A549 (cell line): ENCODE results near the gene AGRP. TPM values are rescaled to one million over a fixed set of nuclear protein-coding genes. Genes with fewer than 3 reads are reported as not detected.
A peak's percentile ranks its signal among the peaks of the same experiment; 100 is the strongest.

Experiments used
- ATAC-seq, 2 experiments: fragments of 200-7000 bp in 1 of 2; fragments of >200 bp in 1 of 2; cut with Nextera tagmentation in 1 of 2; cut with Tn5 transposase in 1 of 2; 3 replicates each; pipeline versions ENCODE4 v1.8.0 to v1.9.1; 2018 to 2020; ENCODE audit warnings: mild to moderate bottlenecking in 1 of 2, moderate library complexity in 1 of 2
- CTCF ChIA-PET: fragments of 300-600 bp; sonication (Branson Sonifier 250); formaldehyde crosslinking; extraction: SDS; loops from one replicate; lab custom pipeline; 2021; ENCODE audit warnings: antibody characterized with exemption, inconsistent platforms; lab: Yijun Ruan, JAX
- POLR2A ChIA-PET: fragments of 350-600 bp; formaldehyde crosslinking; extraction: SDS; loops from one replicate; lab custom pipeline; 2021; ENCODE audit warnings: antibody characterized with exemption, inconsistent platforms; lab: Yijun Ruan, JAX
- DNase-seq, 2 experiments: peaks; one replicate each; pipeline versions ENCODE4 v3.0.0 to v3.0.0-alpha.2; 2011 to 2016; ENCODE audit warnings: low read depth in 1 of 2, low spot score in 1 of 2
- FAIRE-seq: peaks from 2 replicates; lab custom pipeline; 2011; peaks lifted over from hg19 to GRCh38; lab: Jason Lieb, UNC
- H3K27ac ChIP-seq, 2 experiments: fragments of >200 bp; sonication (Bioruptor Twin); formaldehyde crosslinking; 3 replicates each; pipeline ENCODE4 v1.5.1; 2016 to 2017
- H3K4me1 ChIP-seq: fragments of >200 bp; sonication (Bioruptor Twin); formaldehyde crosslinking; 3 replicates; pipeline ENCODE4 v1.6.1; 2016
- H3K4me2 ChIP-seq: fragments of >200 bp; sonication (Bioruptor Twin); formaldehyde crosslinking; 3 replicates; pipeline ENCODE4 v1.6.1; 2016
- H3K4me3 ChIP-seq: fragments of >200 bp; sonication (Bioruptor Twin); formaldehyde crosslinking; 3 replicates; pipeline ENCODE4 v1.5.1; 2016
- H3K9me3 ChIP-seq: fragments of >200 bp; sonication (Bioruptor Twin); formaldehyde crosslinking; 3 replicates; pipeline ENCODE4 v1.6.1; 2016
- CEBPB ChIP-seq, 2 experiments: fragments of >200 bp in 1 of 2; sonication (Bioruptor Twin) in 1 of 2; formaldehyde crosslinking in 1 of 2; IDR thresholded peaks; 2 replicates each; pipeline ENCODE4 v1.6.1; 2012 to 2016
- EHF ChIP-seq: fragments of 250-450 bp; sonication (Bioruptor Pico); IDR thresholded peaks from 2 replicates; pipeline ENCODE4 v1.5.0; 2020; ENCODE audit warnings: mild to moderate bottlenecking
- EHMT2 ChIP-seq: fragments of 200-600 bp; sonication (generic); IDR thresholded peaks from 2 replicates; pipeline ENCODE4 v1.6.1; 2016; ENCODE audit warnings: antibody characterized with exemption, low read depth, mild to moderate bottlenecking, moderate library complexity
- EP300 ChIP-seq, 2 experiments: fragments of >200 bp; sonication (Bioruptor Twin); formaldehyde crosslinking; IDR thresholded peaks; 2 replicates in 1 of 2; 3 replicates in 1 of 2; pipeline ENCODE4 v1.6.1; 2016 to 2017
- FOSL2 ChIP-seq, 2 experiments: fragments of 450-650 bp in 1 of 2; fragments of >200 bp in 1 of 2; sonication (Bioruptor Twin) in 1 of 2; formaldehyde crosslinking; IDR thresholded peaks; 2 replicates each; pipeline versions ENCODE4 v1.5.0 to v1.6.1; 2016 to 2020; ENCODE audit warnings: mild to moderate bottlenecking in 1 of 2, moderate library complexity in 1 of 2
- FOXS1 ChIP-seq: fragments of 250-450 bp; sonication (Bioruptor Pico); IDR thresholded peaks from 2 replicates; pipeline ENCODE4 v1.5.0; 2020; ENCODE audit warnings: mild to moderate bottlenecking, moderate library complexity
- GATA3 ChIP-seq: IDR thresholded peaks from 2 replicates; pipeline ENCODE4 v1.6.1; 2012; ENCODE audit warnings: borderline replicate concordance
- HEYL ChIP-seq: fragments of 250-450 bp; sonication (Bioruptor Pico); IDR thresholded peaks from 2 replicates; pipeline ENCODE4 v1.8.0; 2021; ENCODE audit warnings: mild to moderate bottlenecking, moderate library complexity
- HOXA7 ChIP-seq: fragments of 250-450 bp; sonication (Bioruptor Pico); IDR thresholded peaks from 2 replicates; pipeline ENCODE4 v1.5.0; 2020; ENCODE audit warnings: mild to moderate bottlenecking, moderate library complexity
- HOXB13 ChIP-seq: fragments of 250-450 bp; sonication (Bioruptor Pico); IDR thresholded peaks from 2 replicates; pipeline ENCODE4 v1.5.0; 2020; ENCODE audit warnings: low read depth, mild to moderate bottlenecking, moderate library complexity
- HOXB5 ChIP-seq: fragments of 250-450 bp; sonication (Bioruptor Pico); IDR thresholded peaks from 2 replicates; pipeline ENCODE4 v1.5.0; 2020; ENCODE audit warnings: mild to moderate bottlenecking, moderate library complexity
- JUNB ChIP-seq: fragments of >200 bp; sonication (Bioruptor Twin); formaldehyde crosslinking; IDR thresholded peaks from 2 replicates; pipeline ENCODE4 v1.6.1; 2016
- MAZ ChIP-seq: fragments of 150-350 bp; IDR thresholded peaks from 2 replicates; pipeline ENCODE4 v1.6.1; 2014; ENCODE audit warnings: antibody characterized with exemption, low read depth, low read length, borderline replicate concordance
- MYC ChIP-seq: IDR thresholded peaks from 2 replicates; pipeline ENCODE4 v1.6.1; 2012; ENCODE audit warnings: mild to moderate bottlenecking, inconsistent platforms, low read length, improper control_type of control experiment, borderline replicate concordance
- NPAS2 ChIP-seq: fragments of 250-450 bp; sonication (Bioruptor Pico); IDR thresholded peaks from 2 replicates; pipeline ENCODE4 v1.8.0; 2022; ENCODE audit warnings: mild to moderate bottlenecking, moderate library complexity, borderline replicate concordance
- RAD21 ChIP-seq, 2 experiments: fragments of >200 bp in 1 of 2; sonication (Bioruptor Twin) in 1 of 2; formaldehyde crosslinking in 1 of 2; IDR thresholded peaks in 1 of 2; conservative IDR thresholded peaks in 1 of 2; 2 replicates in 1 of 2; 3 replicates in 1 of 2; pipeline ENCODE4 v1.6.1; 2012 to 2018; ENCODE audit warnings: inconsistent platforms in 1 of 2
- RARB ChIP-seq: fragments of 250-450 bp; sonication (Bioruptor Pico); IDR thresholded peaks from 2 replicates; pipeline ENCODE4 v1.8.0; 2021; ENCODE audit warnings: mild to moderate bottlenecking, moderate library complexity
- RFX5 ChIP-seq: fragments of 450-650 bp; IDR thresholded peaks from 2 replicates; pipeline ENCODE4 v1.7.1; 2014; ENCODE audit warnings: antibody characterized with exemption, mild to moderate bottlenecking, moderate library complexity
- RNF2 ChIP-seq: fragments of 200-600 bp; sonication (generic); IDR thresholded peaks from 2 replicates; pipeline ENCODE4 v1.6.1; 2016; ENCODE audit warnings: low read depth, mild to moderate bottlenecking, antibody characterized with exemption, moderate library complexity, borderline replicate concordance
- SREBF2 ChIP-seq: fragments of 450-650 bp; IDR thresholded peaks from 2 replicates; pipeline ENCODE4 v1.6.1; 2014; ENCODE audit warnings: mild to moderate bottlenecking, moderate library complexity
- ZC3H11A ChIP-seq: fragments of 450-650 bp; IDR thresholded peaks from 2 replicates; pipeline ENCODE4 v1.6.1; 2014; ENCODE audit warnings: antibody characterized with exemption, mild to moderate bottlenecking
- ZNF302 ChIP-seq: fragments of 250-450 bp; sonication (Bioruptor Pico); IDR thresholded peaks from 2 replicates; pipeline ENCODE4 v1.9.0; 2021; ENCODE audit warnings: inconsistent platforms, mild to moderate bottlenecking, moderate library complexity
- ZSCAN20 ChIP-seq: fragments of 250-450 bp; sonication (Bioruptor Pico); IDR thresholded peaks from 2 replicates; pipeline ENCODE4 v1.8.0; 2022; ENCODE audit warnings: mild to moderate bottlenecking, moderate library complexity
- WGBS: methylation state at CpG from one replicate; pipeline ENCODE4 v1.1.6; 2017; ENCODE audit errors: missing lambda C conversion rate; 5-methylcytosine and 5-hydroxymethylcytosine counted together
- polyA plus RNA-seq, 4 experiments: library from polyadenylated mRNA; depleted of rRNA in 3 of 4; stranded (reverse); fragments of >200 nt; fragmentation: RNase III in 1 of 4; extraction: RNeasy Plus Mini Kit Qiagen cat#74134 plus additional on column Dnase treatment in 1 of 4; gene quantifications; 2 replicates in 3 of 4; 3 replicates in 1 of 4; pipeline ENCODE4 v1.2.3, GENCODE V29; 2011 to 2017
- TF ChIP-seq, protein P1 (sequence below): IDR thresholded peaks from 2 replicates; pipeline ENCODE4 v1.6.1; 2012; ENCODE audit warnings: low read depth, borderline replicate concordance
- TF ChIP-seq, protein P2 (sequence below): fragments of 250-450 bp; sonication (Bioruptor Pico); IDR thresholded peaks from 2 replicates; pipeline ENCODE4 v1.5.0; 2021; ENCODE audit warnings: mild to moderate bottlenecking, moderate library complexity, borderline replicate concordance
- TF ChIP-seq, protein P3 (sequence below): fragments of 250-450 bp; sonication (Bioruptor Pico); IDR thresholded peaks from 2 replicates; pipeline ENCODE4 v1.5.0; 2020; ENCODE audit warnings: low read depth, mild to moderate bottlenecking, moderate library complexity

The AGRP gene
- polyA plus RNA-seq, 2 of the 4 experiments (the other 2 are of a cell fraction), result not detected

DNA sequence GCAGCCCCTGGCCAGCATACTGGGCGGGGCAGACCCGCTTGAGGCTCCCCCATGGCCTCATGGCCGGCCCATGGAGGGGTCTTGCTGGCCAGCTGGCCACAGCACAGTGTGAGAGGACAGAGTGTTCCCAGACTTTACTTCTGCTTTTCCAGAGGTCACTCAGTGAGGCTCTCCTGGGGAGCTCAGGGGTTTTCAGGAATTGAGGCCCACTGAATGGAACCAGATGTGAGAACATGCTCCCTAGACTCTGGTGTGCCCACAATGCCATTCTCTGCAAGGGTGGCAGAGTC lies 23.5 kb downstream of the AGRP start:
- ATAC-seq (no peak), DNase-seq (no peak), FAIRE-seq (no peak)
- WGBS, result 83% methylated on average over 2 of the region's 3 CpGs
- no peaks in the 10 kb centered on the region for H3K9me3 ChIP-seq
- TF ChIP-seq NPAS2 (CRISPR knock-in tag) (no peak), RARB (no peak), HEYL (CRISPR knock-in tag) (no peak), EP300 (IDR thresholded peaks at IDR 0.05) (no peak), SREBF2 (no peak), FOXS1 (CRISPR knock-in tag) (no peak), HOXB5 (no peak), CEBPB (IDR thresholded peaks at IDR 0.05) (no peak), GATA3 (no peak), HOXA7 (CRISPR knock-in tag) (no peak), MAZ (no peak), ZNF302 (CRISPR knock-in tag) (no peak)
- TF ChIP-seq, protein P1, sequence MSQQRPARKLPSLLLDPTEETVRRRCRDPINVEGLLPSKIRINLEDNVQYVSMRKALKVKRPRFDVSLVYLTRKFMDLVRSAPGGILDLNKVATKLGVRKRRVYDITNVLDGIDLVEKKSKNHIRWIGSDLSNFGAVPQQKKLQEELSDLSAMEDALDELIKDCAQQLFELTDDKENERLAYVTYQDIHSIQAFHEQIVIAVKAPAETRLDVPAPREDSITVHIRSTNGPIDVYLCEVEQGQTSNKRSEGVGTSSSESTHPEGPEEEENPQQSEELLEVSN, result no peak
- no peak overlapping the region for H3K4me3 ChIP-seq
- H3K27ac ChIP-seq, result 0 out of 6 replicates have a peak overlapping the region, but pooled peaks of 1 of the 2 experiments have one; percentile 5
- CTCF ChIA-PET, result interaction anchor here (0.6 to 13.1 kb wide), 4 partner anchors 13 to 35 kb away, joined by 3 to 176 read pairs (median 24); partner anchors contain the start of genes ATP6V0D1 and HSD11B2
- POLR2A ChIA-PET, result no interaction called here
- H3K4me2 ChIP-seq, result no peak overlapping the region
- H3K4me1 ChIP-seq, result peaks cover 12% of the 10 kb centered on the region; the same call in 1 of the 3 replicates

DNA sequence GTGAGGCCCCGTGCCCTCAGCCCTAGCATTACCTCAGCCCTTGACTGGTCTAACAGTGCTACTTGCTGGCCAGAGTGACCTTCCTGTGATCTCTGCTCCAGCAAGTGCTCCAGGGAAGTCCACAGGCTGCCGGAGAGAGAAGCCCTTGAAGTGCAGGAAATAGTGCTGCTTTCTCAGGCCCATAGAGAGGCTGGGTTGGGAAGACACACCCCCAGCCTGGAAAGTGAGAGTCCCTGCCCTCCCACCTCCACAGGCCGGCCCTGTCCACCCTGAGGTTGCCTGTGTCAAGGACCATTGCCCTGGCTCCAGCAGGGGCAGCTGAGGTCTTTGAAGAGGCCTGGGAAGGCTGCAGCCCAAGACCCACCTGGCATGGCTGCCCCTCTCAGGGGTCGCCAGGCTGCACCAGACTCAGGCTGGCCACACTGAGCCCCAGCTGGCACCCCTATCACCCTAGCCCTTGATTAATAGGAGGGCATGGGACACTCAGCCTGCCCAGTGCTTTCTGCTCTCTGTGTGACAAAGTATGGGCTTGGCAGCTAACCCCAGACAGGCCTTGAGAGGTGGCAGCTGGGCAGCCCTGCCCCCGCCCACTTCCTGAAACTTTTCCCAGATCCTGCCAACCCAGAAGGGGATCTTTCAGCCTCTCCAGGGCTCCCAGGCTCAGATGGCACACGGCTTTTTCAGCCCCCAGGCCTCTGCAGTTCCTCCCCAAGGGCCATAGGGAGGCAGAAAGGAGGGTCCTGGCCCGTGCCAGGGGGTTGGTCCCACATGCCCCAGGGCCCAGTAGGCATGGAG lies 24.1 kb downstream of the AGRP start:
- Histone ChIP-seq H3K4me3 (no peak overlapping the region), H3K4me2 (no peak overlapping the region), H3K4me1 (peaks cover 12% of the 10 kb centered on the region; the same call in 1 of the 3 replicates), H3K9me3 (no peaks in the 10 kb centered on the region), H3K27ac (0 out of 6 replicates have a peak overlapping the region, but pooled peaks of 1 of the 2 experiments have one; percentile 5)
- TF ChIP-seq GATA3 (no peak), RAD21 (conservative IDR thresholded peaks at IDR 0.05 in 1 of 2, IDR thresholded peaks at IDR 0.05 in 1 of 2) (no peak), RNF2 (no peak), EHF (CRISPR knock-in tag) (no peak), EHMT2 (no peak), CEBPB (IDR thresholded peaks at IDR 0.05) (no peak), RFX5 (no peak), EP300 (IDR thresholded peaks at IDR 0.05) (no peak), MYC (no peak), MAZ (no peak), FOSL2 (IDR thresholded peaks at IDR 0.05) (no peak), FOSL2 (CRISPR knock-in tag; IDR thresholded peaks at IDR 0.05) (no peak), JUNB (no peak), HOXB13 (CRISPR knock-in tag) (no peak), ZNF302 (CRISPR knock-in tag) (no peak), ZSCAN20 (CRISPR knock-in tag) (no peak), ZC3H11A (no peak)
- TF ChIP-seq, protein P1, result no peak
- TF ChIP-seq, protein P2, sequence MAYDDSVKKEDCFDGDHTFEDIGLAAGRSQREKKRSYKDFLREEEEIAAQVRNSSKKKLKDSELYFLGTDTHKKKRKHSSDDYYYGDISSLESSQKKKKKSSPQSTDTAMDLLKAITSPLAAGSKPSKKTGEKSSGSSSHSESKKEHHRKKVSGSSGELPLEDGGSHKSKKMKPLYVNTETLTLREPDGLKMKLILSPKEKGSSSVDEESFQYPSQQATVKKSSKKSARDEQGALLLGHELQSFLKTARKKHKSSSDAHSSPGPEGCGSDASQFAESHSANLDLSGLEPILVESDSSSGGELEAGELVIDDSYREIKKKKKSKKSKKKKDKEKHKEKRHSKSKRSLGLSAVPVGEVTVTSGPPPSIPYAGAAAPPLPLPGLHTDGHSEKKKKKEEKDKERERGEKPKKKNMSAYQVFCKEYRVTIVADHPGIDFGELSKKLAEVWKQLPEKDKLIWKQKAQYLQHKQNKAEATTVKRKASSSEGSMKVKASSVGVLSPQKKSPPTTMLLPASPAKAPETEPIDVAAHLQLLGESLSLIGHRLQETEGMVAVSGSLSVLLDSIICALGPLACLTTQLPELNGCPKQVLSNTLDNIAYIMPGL (CRISPR knock-in tag), result no peak
- TF ChIP-seq, protein P3, sequence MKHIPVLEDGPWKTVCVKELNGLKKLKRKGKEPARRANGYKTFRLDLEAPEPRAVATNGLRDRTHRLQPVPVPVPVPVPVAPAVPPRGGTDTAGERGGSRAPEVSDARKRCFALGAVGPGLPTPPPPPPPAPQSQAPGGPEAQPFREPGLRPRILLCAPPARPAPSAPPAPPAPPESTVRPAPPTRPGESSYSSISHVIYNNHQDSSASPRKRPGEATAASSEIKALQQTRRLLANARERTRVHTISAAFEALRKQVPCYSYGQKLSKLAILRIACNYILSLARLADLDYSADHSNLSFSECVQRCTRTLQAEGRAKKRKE (CRISPR knock-in tag), result no peak
- POLR2A ChIA-PET, result interaction anchor here (0.5 kb wide), 1 partner anchor 22 kb away, joined by 3 read pairs; the partner anchor contains the start of gene ATP6V0D1
- 68% methylated on average over 4 of the region's 7 CpGs for WGBS
- no peak for DNase-seq
- CTCF ChIA-PET, result interaction anchor here (0.6 to 13.1 kb wide), 5 partner anchors 13 to 43 kb away, joined by 3 to 176 read pairs (median 7); partner anchors contain the start of genes ATP6V0D1, HSD11B2 and ZDHHC1
- no peak for FAIRE-seq
- ATAC-seq, result peak; percentile 7 to 15; a peak in 2 of 6 replicates
